SK-N-SH (cell line): ENCODE measurements around the gene TFB1M. TPM values are rescaled to one million over a fixed set of nuclear protein-coding genes. Genes with fewer than 3 reads are reported as not detected.
A peak's percentile ranks its signal among the peaks of the same experiment; 100 is the strongest.

ENCODE experiments used
- CTCF ChIA-PET: fragments of 300-600, 350-600 bp; formaldehyde crosslinking; extraction: SDS; loops from one replicate; lab custom pipeline; 2021; lab: Yijun Ruan, JAX
- POLR2A ChIA-PET: fragments of 350-600 bp; sonication (Branson Sonifier 250); formaldehyde crosslinking; extraction: SDS; loops from one replicate; lab custom pipeline; 2020; ENCODE audit warnings: antibody characterized with exemption, inconsistent platforms; lab: Yijun Ruan, JAX
- DNase-seq: peaks from one replicate; pipeline ENCODE4 v3.0.0; 2012
- H2AFZ ChIP-seq: fragments of 200-600 bp; sonication (generic); 2 replicates; pipeline ENCODE4 v1.8.1; 2016; ENCODE audit warnings: antibody characterized with exemption, mild to moderate bottlenecking, low read depth
- H3F3A ChIP-seq: fragments of 200-600 bp; sonication (generic); replicated peaks from 2 replicates; pipeline ENCODE3; 2016; ENCODE audit warnings: antibody characterized with exemption, mild to moderate bottlenecking; ENCODE audit not compliant: insufficient read depth
- H3K27ac ChIP-seq, 2 experiments: fragments of 200-500 bp in 1 of 2; fragments of 200-600 bp in 1 of 2; sonication (Bioruptor generic) in 1 of 2; sonication (generic), shearing (Covaris generic) in 1 of 2; 2 replicates each; pipeline versions ENCODE4 v1.5.1 to v1.6.1; 2014 to 2016; ENCODE audit warnings: low read depth in 2 of 2, inconsistent platforms in 1 of 2, low read length in 1 of 2, mild to moderate bottlenecking in 1 of 2, mixed read lengths in 1 of 2
- H3K27me3 ChIP-seq: fragments of 200-600 bp; sonication (generic), shearing (Covaris generic); 2 replicates; pipeline ENCODE4 v1.6.1; 2016; ENCODE audit warnings: mixed run types; ENCODE audit not compliant: insufficient read depth
- H3K36me3 ChIP-seq, 2 experiments: fragments of 200-500 bp in 1 of 2; fragments of 200-600 bp in 1 of 2; sonication (Bioruptor generic) in 1 of 2; sonication (generic) in 1 of 2; replicated peaks in 1 of 2; 2 replicates each; pipeline versions ENCODE3 to v1.5.1; 2014 to 2016; ENCODE audit warnings: low read length in 1 of 2, mild to moderate bottlenecking in 1 of 2; ENCODE audit not compliant: insufficient read depth in 2 of 2, control insufficient read depth in 1 of 2
- H3K4me1 ChIP-seq, 2 experiments: fragments of 200-500 bp in 1 of 2; fragments of 200-600 bp in 1 of 2; sonication (Bioruptor generic) in 1 of 2; sonication (generic), shearing (Covaris generic) in 1 of 2; 2 replicates each; pipeline versions ENCODE4 v1.5.1 to v1.6.1; 2014 to 2016; ENCODE audit warnings: low read depth in 1 of 2, low read length in 1 of 2, mixed run types in 1 of 2; ENCODE audit not compliant: insufficient read depth in 2 of 2, control insufficient read depth in 1 of 2
- H3K4me2 ChIP-seq: fragments of 200-600 bp; sonication (generic), shearing (Covaris generic); 2 replicates; pipeline ENCODE4 v1.6.1; 2017; ENCODE audit warnings: mixed run types
- H3K4me3 ChIP-seq, 2 experiments: fragments of 200-500 bp in 1 of 2; fragments of 200-600 bp in 1 of 2; sonication (Bioruptor generic) in 1 of 2; sonication (generic), shearing (Covaris generic) in 1 of 2; 2 replicates each; pipeline versions ENCODE4 v1.5.1 to v1.8.1; 2014 to 2016; ENCODE audit warnings: low read depth in 2 of 2, inconsistent platforms in 1 of 2, low read length in 1 of 2, mild to moderate bottlenecking in 1 of 2, mixed read lengths in 1 of 2, moderate library complexity in 1 of 2
- H3K79me2 ChIP-seq: fragments of 200-600 bp; sonication (generic); 2 replicates; pipeline ENCODE4 v1.8.1; 2017; ENCODE audit warnings: mild to moderate bottlenecking; ENCODE audit not compliant: insufficient read depth
- H3K9ac ChIP-seq: fragments of 200-600 bp; sonication (generic); 2 replicates; pipeline ENCODE4 v1.6.1; 2017; ENCODE audit warnings: mixed run types
- H3K9me2 ChIP-seq: fragments of 200-600 bp; sonication (generic); 2 replicates; pipeline ENCODE4 v1.6.1; 2017; ENCODE audit warnings: mixed run types
- H3K9me3 ChIP-seq: fragments of 200-600 bp; sonication (generic); 2 replicates; pipeline ENCODE4 v1.6.1; 2017; ENCODE audit warnings: mixed run types, mild to moderate bottlenecking, moderate library complexity
- H4K20me1 ChIP-seq: fragments of 200-600 bp; sonication (generic); 2 replicates; pipeline ENCODE4 v1.6.1; 2017; ENCODE audit warnings: mild to moderate bottlenecking, mixed run types; ENCODE audit not compliant: insufficient read depth
- EP300 ChIP-seq, 2 experiments: IDR thresholded peaks; 2 replicates each; pipeline versions ENCODE4 v1.4.0 to v1.6.1; 2012; ENCODE audit warnings: borderline replicate concordance in 1 of 2, low read depth in 1 of 2, low read length in 1 of 2
- EZH2phosphoT487 ChIP-seq: fragments of 200-600 bp; sonication (generic); IDR thresholded peaks from 2 replicates; pipeline ENCODE4 v1.6.1; 2017; ENCODE audit warnings: low read depth, mixed run types, mild to moderate bottlenecking, antibody characterized with exemption, moderate library complexity, borderline replicate concordance
- FOSL2 ChIP-seq: IDR thresholded peaks from 2 replicates; pipeline ENCODE4 v1.4.0; 2012; ENCODE audit warnings: low read depth, mild to moderate bottlenecking, moderate library complexity, borderline replicate concordance
- GABPA ChIP-seq: IDR thresholded peaks from 2 replicates; pipeline ENCODE4 v1.4.0; 2012; ENCODE audit warnings: low read depth, mild to moderate bottlenecking
- GATA2 ChIP-seq: sonication (generic); formaldehyde crosslinking; IDR thresholded peaks from 2 replicates; pipeline ENCODE4 v1.5.0; 2020; ENCODE audit warnings: mild to moderate bottlenecking, missing genetic modification reagents
- JUND ChIP-seq: IDR thresholded peaks from 2 replicates; pipeline ENCODE4 v1.4.0; 2012
- MAX ChIP-seq: IDR thresholded peaks from 2 replicates; pipeline ENCODE4 v1.4.0; 2012; ENCODE audit warnings: low read depth
- MEF2A ChIP-seq: IDR thresholded peaks from 2 replicates; pipeline ENCODE4 v1.4.0; 2012; ENCODE audit warnings: low read depth, borderline replicate concordance
- MXI1 ChIP-seq: IDR thresholded peaks from 2 replicates; pipeline ENCODE4 v1.6.1; 2012; ENCODE audit warnings: mild to moderate bottlenecking, low read depth, low read length, improper control_type of control experiment
- NRF1 ChIP-seq: IDR thresholded peaks from 2 replicates; pipeline ENCODE4 v1.6.1; 2012; ENCODE audit warnings: low read depth, mild to moderate bottlenecking, low read length
- PBX3 ChIP-seq: IDR thresholded peaks from 2 replicates; pipeline ENCODE4; 2012
- POLR2AphosphoS5 ChIP-seq: IDR thresholded peaks from 2 replicates; pipeline ENCODE4 v1.6.1; 2012; ENCODE audit warnings: low read depth, low read length
- RXRA ChIP-seq: IDR thresholded peaks from 2 replicates; pipeline ENCODE4 v1.4.0; 2012; ENCODE audit warnings: low read depth, mild to moderate bottlenecking, borderline replicate concordance
- TAF1 ChIP-seq: IDR thresholded peaks from 2 replicates; pipeline ENCODE4 v1.6.1; 2012; ENCODE audit warnings: low read depth, mild to moderate bottlenecking, low read length, moderate library complexity, borderline replicate concordance
- TCF12 ChIP-seq: IDR thresholded peaks from 2 replicates; pipeline ENCODE4 v1.4.0; 2012
- TEAD4 ChIP-seq: IDR thresholded peaks from 2 replicates; pipeline ENCODE4 v1.4.0; 2012; ENCODE audit warnings: mild to moderate bottlenecking, borderline replicate concordance; ENCODE audit not compliant: insufficient read depth
- YY1 ChIP-seq: IDR thresholded peaks from 2 replicates; pipeline ENCODE4 v1.4.0; 2012; ENCODE audit warnings: low read depth, mild to moderate bottlenecking
- WGBS: methylation state at CpG from one replicate; pipeline ENCODE4 v1.1.6; 2017; ENCODE audit warnings: low lambda C conversion rate; 5-methylcytosine and 5-hydroxymethylcytosine counted together
- polyA plus RNA-seq, 3 experiments: library from polyadenylated mRNA; depleted of rRNA; stranded (reverse); fragments of >200 nt; gene quantifications; 2 replicates each; pipeline ENCODE4 v1.2.3, GENCODE V29; 2012
- TF ChIP-seq, protein P1 (sequence below): fragments of 150-350 bp; IDR thresholded peaks from 2 replicates; pipeline ENCODE4 v1.6.1; 2016; ENCODE audit warnings: mild to moderate bottlenecking, low read depth, low read length

TFB1M gene
- polyA plus RNA-seq, 1 of the 3 experiments (the other 2 are of a cell fraction) = 28.4 TPM

DNA sequence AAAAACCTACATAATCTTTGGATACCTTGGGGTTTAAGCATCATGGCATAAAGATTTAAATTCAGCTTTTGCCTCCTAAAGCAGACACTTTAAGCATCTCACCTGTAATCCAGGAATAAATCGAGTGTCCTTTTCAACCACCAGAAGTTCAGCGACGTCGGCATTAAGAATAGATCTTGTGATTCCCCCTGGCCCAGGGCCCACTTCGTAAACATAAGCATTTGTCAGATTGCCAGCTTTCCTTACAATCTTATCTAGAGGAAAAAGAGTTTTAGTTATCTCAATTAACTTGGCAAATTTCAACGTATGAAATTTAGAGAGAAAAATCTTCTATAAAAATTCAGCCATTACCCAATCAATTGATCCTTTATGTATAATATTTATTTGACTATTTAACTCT lies 3.2 kb downstream of the TFB1M start:
- no peak for DNase-seq
- TF ChIP-seq YY1 = no peak
- TF ChIP-seq, protein P1, sequence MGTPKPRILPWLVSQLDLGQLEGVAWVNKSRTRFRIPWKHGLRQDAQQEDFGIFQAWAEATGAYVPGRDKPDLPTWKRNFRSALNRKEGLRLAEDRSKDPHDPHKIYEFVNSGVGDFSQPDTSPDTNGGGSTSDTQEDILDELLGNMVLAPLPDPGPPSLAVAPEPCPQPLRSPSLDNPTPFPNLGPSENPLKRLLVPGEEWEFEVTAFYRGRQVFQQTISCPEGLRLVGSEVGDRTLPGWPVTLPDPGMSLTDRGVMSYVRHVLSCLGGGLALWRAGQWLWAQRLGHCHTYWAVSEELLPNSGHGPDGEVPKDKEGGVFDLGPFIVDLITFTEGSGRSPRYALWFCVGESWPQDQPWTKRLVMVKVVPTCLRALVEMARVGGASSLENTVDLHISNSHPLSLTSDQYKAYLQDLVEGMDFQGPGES = no peak
- no peak for TF ChIP-seq PBX3
- TF ChIP-seq TCF12 = no peak
- TF ChIP-seq TEAD4 = no peak
- no peak for TF ChIP-seq POLR2AphosphoS5
- no peak for TF ChIP-seq JUND
- no peak for TF ChIP-seq FOSL2
- no peak for TF ChIP-seq MEF2A
- TF ChIP-seq MAX = no peak
- TF ChIP-seq GABPA = no peak
- no peak for TF ChIP-seq MXI1
- TF ChIP-seq TAF1 = no peak
- no peak for TF ChIP-seq EP300 (IDR thresholded peaks at IDR 0.05; ENCODE audit: borderline replicate concordance in 1 of 2, low read depth in 1 of 2, low read length in 1 of 2)
- no peak for TF ChIP-seq NRF1
- Histone ChIP-seq H3K36me3 (peaks cover 49 to 57% of the 10 kb centered on the region in 2 experiments), H4K20me1 (no peaks in the 10 kb centered on the region), H3K4me3 (no peak overlapping the region), H3F3A (peaks cover 10% of the 10 kb centered on the region), H3K79me2 (peaks cover 64% of the 10 kb centered on the region), H2AFZ (0 out of 2 replicates have a peak overlapping the region, but pooled peaks have one; percentile 30), H3K4me2 (no peak overlapping the region), H3K27me3 (no peaks in the 10 kb centered on the region), H3K4me1 (peaks cover 15 to 22% of the 10 kb centered on the region in 2 experiments), H3K9ac (no peak overlapping the region), H3K9me2 (no peaks in the 10 kb centered on the region), H3K9me3 (no peaks in the 10 kb centered on the region), H3K27ac (peak overlapping the region; percentile 28 to 55; a peak in 3 of 4 replicates)
- CTCF ChIA-PET = interaction anchor here (1.0 to 3.4 kb wide), 6 partner anchors 9 to 635 kb away, joined by 3 to 14 read pairs (median 4); no protein-coding TSS in a partner anchor
- WGBS = 61% methylated on average over 6 of the region's 6 CpGs
- POLR2A ChIA-PET = no interaction called here

GRCh38 chr6:155310596-155310995 lies 3.7 kb downstream of the TFB1M start:
- ChIA-PET POLR2A (no interaction called here), CTCF (interaction anchor here (0.8 to 3.4 kb wide), 5 partner anchors 9 to 635 kb away, joined by 3 to 14 read pairs (median 3); no protein-coding TSS in a partner anchor)
- 16% methylated on average over 2 of the region's 2 CpGs for WGBS

More at GRCh38 chr6:155310596-155310995, 3.7 kb downstream of the TFB1M start:
- peak overlapping the region; percentile 26; the same call in 1 of the 2 replicates for H3K4me2 ChIP-seq
- DNase-seq = no peak
- no peak overlapping the region for H3K4me3 ChIP-seq
- H3K27ac ChIP-seq = peak overlapping the region; percentile 55 to 60
- H3K9me2 ChIP-seq = no peaks in the 10 kb centered on the region
- H2AFZ ChIP-seq = 0 out of 2 replicates have a peak overlapping the region, but pooled peaks have one; percentile 30
- 0 out of 2 replicates have a peak overlapping the region, but pooled peaks have one; percentile 25 for H3K9ac ChIP-seq
- H3F3A ChIP-seq = peaks cover 10% of the 10 kb centered on the region
- peaks cover 14 to 22% of the 10 kb centered on the region in 2 experiments for H3K4me1 ChIP-seq
- TF ChIP-seq FOSL2 = peak; percentile 35; the same call in 1 of the 2 replicates
- no peak for TF ChIP-seq EZH2phosphoT487
- no peak for TF ChIP-seq RXRA
- TF ChIP-seq JUND = peak; percentile 29
- TF ChIP-seq GATA2 (CRISPR knock-in tag) = no peak
- no peak for TF ChIP-seq POLR2AphosphoS5
- H3K27me3 ChIP-seq = no peaks in the 10 kb centered on the region
- H3K36me3 ChIP-seq = peaks cover 53 to 62% of the 10 kb centered on the region in 2 experiments
- peaks cover 68% of the 10 kb centered on the region for H3K79me2 ChIP-seq
- no peaks in the 10 kb centered on the region for H4K20me1 ChIP-seq
- no peaks in the 10 kb centered on the region for H3K9me3 ChIP-seq
